GM19238 (cell line): ENCODE data around the gene SREK1IP1.

Source experiments
- DNase-seq: peaks from one replicate; pipeline ENCODE4 v3.0.0; 2011; ENCODE audit warnings: low spot score; ENCODE audit not compliant: insufficient read length

Gene SREK1IP1

DNA sequence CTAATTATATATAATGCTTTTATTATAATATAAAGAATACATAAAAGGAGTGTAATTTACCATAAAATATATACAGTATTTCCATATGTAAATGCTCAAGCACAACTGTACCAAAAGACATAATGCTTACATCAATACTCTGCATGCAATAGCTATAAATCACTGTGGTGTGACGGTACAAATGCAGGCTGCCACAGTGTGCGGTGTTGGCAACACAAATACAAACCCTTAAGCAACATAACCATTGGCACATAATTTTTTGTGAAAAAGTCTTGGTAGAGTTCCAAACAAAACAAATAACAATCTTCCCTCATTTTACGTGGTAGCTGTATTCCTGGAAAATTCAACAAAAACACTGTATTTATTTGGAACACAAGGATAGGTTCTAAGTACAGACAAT lies 80.1 kb downstream of the SREK1IP1 start:
- DNase-seq = no peak

DNA sequence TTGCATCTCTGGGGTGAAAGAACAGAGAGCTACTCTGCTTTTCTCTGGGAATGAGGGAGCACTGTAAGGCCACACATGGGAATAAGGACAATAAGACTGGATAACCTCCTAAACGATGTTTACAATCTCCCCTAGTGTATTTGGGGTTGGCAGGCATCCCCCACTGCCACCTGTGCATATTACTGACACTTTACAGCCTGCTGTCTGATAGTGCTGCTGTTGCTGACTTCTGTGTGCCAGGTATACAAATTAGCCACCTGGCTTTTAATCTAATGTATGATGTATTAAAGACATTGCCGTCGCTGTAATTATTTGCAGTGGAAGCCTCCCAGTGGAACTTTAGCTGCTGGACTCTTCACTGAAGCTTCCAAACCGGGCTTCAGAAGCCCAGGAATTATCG lies 82.6 kb downstream of the SREK1IP1 start:
- DNase-seq = no peak

DNA sequence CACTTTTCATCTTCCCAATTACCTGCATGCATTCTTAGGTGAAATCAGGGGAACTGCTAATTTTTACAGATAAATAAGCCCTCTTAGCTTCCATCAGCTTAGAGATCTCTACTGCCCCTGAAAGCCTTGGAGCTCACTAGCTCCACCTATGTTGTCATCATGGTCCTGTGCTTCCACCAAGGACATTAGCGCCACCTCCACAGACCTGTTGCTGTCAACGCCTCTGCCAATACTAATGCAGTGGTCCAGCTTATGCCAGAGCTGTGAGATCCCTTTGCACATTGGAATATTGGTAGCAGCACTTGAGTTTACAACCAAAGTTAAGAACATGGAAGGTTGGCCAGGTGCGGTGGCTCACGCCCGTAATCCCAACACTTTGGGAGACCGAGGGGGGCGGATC lies 85.9 kb downstream of the SREK1IP1 start:
- no peak for DNase-seq

DNA sequence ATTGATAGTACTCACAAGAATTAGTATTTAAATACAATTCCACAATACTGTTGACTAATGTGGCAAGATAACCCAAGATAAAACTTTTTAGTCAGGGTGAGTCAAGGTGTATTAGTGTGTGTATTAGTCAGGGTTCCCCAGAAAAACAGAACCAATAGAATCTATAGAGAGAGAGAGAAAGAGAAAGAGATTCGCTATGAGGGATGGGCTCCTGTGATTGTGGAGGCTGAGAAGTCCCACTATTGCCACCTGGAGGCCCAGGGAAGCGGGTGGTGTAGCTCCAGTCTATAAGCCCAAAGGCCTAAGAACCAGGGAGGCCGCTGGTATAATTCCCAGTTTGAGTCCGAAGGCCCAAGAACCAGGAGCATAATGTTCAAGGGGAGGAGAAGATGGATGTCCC lies 88.2 kb downstream of the SREK1IP1 start:
- no peak for DNase-seq

DNA sequence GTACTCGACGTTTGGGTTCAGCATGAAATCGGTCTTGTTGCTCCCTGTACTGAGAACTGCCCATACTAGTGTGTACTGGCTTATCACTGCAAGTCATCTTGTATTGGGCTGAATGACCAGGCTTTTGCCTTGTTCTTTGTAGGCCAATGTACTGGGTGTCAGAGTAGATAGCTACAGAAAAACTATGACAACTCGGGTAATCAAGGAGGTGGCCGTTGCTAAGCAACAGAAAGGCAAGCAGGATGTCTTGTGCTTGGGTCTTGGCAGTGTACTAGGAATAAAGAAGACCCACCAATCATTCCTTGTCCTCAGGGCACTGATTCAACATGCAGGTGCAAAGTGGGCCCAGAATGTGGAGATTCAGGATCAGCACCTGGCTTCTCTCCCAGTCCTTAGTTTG lies 90.1 kb downstream of the SREK1IP1 start:
- no peak for DNase-seq

DNA sequence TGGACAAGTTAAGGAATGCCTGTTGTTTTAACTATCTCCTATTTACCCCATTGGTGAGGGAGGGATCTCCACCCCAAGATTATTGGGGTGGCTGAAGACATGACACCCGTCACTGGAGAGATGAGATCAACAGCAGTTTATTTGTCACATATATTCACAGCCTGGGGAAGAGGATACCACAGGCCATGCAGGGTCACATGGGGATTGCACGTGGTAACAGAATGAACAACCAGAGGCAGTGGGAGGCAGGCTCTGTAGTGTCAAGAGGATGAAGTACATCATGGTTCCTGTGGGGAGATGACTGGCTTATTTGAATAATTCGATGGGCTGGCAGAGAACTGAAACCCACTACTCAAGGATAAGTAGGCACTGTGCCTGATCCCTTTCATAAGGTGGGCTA lies 96.8 kb downstream of the SREK1IP1 start:
- DNase-seq = no peak

DNA sequence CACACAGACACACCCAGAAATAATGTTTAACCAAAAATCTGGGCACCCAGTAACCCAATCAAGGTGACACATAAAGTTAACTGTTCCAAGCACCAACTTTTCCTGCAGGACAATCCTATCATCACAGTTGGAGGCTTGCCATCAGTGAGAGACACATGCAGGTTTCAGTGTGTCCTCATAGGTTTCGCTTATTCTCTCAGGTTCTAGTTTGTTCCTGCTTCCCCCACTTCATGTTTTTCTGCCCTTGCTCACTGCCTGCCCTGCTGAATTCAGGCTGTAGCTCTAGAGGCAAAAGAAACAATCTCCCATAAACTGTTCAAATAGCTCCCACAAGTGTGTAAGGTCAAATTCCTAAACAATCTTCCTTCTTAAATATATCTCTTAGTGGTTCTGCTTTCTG lies 98.2 kb downstream of the SREK1IP1 start:
- DNase-seq = no peak
